SU-DHL-6 (cell line): ENCODE measurements around the gene PROX2.

ENCODE experiments used
- CTCF ChIP-seq: fragments of 200-600 bp; sonication (generic); IDR thresholded peaks from one replicate; pipeline ENCODE4 v1.5.1; 2017; ENCODE audit warnings: antibody characterized with exemption, mild to moderate bottlenecking, low read length, moderate library complexity; ENCODE audit not compliant: insufficient read depth, poor library complexity, severe bottlenecking
- EZH2phosphoT487 ChIP-seq: fragments of 200-600 bp; sonication (generic), shearing (Covaris generic); conservative IDR thresholded peaks from 2 replicates; pipeline ENCODE4 v1.6.1; 2018; ENCODE audit warnings: mild to moderate bottlenecking, antibody characterized with exemption, low read length, moderate library complexity, mixed read lengths

DNA sequence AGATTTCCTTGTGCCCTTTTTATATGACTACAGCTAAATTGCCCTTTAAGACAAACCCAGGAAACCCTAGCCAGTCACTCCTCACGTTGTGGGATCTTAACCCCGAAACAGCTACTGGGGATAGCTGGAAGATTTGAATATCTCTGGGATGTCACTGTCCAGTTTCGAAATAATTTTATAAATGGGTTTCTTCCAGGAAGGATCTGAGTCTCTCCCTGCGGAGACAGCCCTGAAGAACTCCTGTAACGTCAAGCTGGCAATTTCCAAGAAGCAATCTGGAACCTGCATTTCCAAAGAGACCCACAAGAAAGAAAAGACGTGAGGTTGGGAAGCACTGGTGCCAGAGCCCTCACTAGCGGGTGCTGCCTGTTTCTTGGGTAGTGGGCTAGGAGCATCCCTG is 20.9 kb downstream of the PROX2 start:
- no peak for TF ChIP-seq CTCF
- TF ChIP-seq EZH2phosphoT487, result no peak
